Endothelial cell of umbilical vein (primary cell): ENCODE measurements around the gene PLA2G6. TPM values are rescaled to one million over a fixed set of nuclear protein-coding genes. Genes with fewer than 3 reads are reported as not detected.

Source experiments
- BruUV-seq: library from RNA; stranded (reverse); fragments of 400-500 nt; replicated peaks from 2 replicates; lab custom pipeline; 2021; lab: Mats Ljungman, UMichigan
- CTCF ChIA-PET: fragments of 300-600, 350-600 bp; sonication (Branson Sonifier 250); formaldehyde crosslinking; loops from one replicate; lab custom pipeline; 2021; ENCODE audit warnings: antibody characterized with exemption, inconsistent platforms; lab: Charles Lee
- POLR2A ChIA-PET: fragments of 300-600, 350-600 bp; sonication (Branson Sonifier 250); formaldehyde crosslinking; loops from one replicate; lab custom pipeline; 2021; ENCODE audit warnings: antibody characterized with exemption, inconsistent platforms; lab: Charles Lee
- DNase-seq: peaks from one replicate; pipeline ENCODE4 v3.0.0-alpha.2; 2011; ENCODE audit warnings: low read depth, low spot score
- FAIRE-seq: peaks from 2 replicates; lab custom pipeline; 2011; peaks lifted over from hg19 to GRCh38; lab: Jason Lieb, UNC
- H2AFZ ChIP-seq: 2 replicates; pipeline ENCODE4 v1.6.0; 2012; ENCODE audit warnings: low read depth, low read length, control low read depth, inconsistent platforms
- H3K27ac ChIP-seq: 2 replicates; pipeline ENCODE4 v1.5.1; 2011; ENCODE audit warnings: low read depth, mild to moderate bottlenecking, control low read depth, low read length, moderate library complexity; ENCODE audit not compliant: insufficient read depth
- H3K27me3 ChIP-seq, 2 experiments: 2 replicates each; pipeline versions ENCODE4 v1.6.0 to v1.6.1; 2011; ENCODE audit warnings: low read length in 2 of 2, mixed read lengths in 1 of 2; ENCODE audit not compliant: control insufficient read depth in 2 of 2, insufficient read depth in 2 of 2
- H3K36me3 ChIP-seq, 2 experiments: 2 replicates in 1 of 2; 3 replicates in 1 of 2; pipeline ENCODE4 v1.5.1; 2011; ENCODE audit warnings: low read length in 2 of 2, mild to moderate bottlenecking in 1 of 2, moderate library complexity in 1 of 2; ENCODE audit not compliant: control insufficient read depth in 2 of 2, insufficient read depth in 2 of 2; ENCODE audit errors: extremely low read depth in 1 of 2
- H3K4me1 ChIP-seq: 3 replicates; pipeline ENCODE4 v1.5.1; 2011; ENCODE audit warnings: mild to moderate bottlenecking, low read length; ENCODE audit not compliant: control insufficient read depth, insufficient read depth; ENCODE audit errors: extremely low read depth
- H3K4me2 ChIP-seq: 2 replicates; pipeline ENCODE4 v1.6.1; 2011; ENCODE audit warnings: low read length, control low read depth, mixed read lengths; ENCODE audit not compliant: insufficient read depth
- H3K4me3 ChIP-seq, 3 experiments: fragments of 200-600 bp in 1 of 3; sonication (generic), shearing (Covaris generic) in 1 of 3; replicated peaks in 1 of 3; 2 replicates each; pipeline ENCODE4 v1.5.1; 2011 to 2016; ENCODE audit warnings: control low read depth in 3 of 3, low read length in 3 of 3, mild to moderate bottlenecking in 2 of 3, inconsistent platforms in 1 of 3, low read depth in 1 of 3, moderate library complexity in 1 of 3; ENCODE audit not compliant: insufficient read depth in 1 of 3
- H3K79me2 ChIP-seq: 2 replicates; pipeline ENCODE4 v1.6.0; 2012; ENCODE audit warnings: low read length, inconsistent platforms; ENCODE audit not compliant: control insufficient read depth, insufficient read depth
- H3K9ac ChIP-seq: replicated peaks from 2 replicates; pipeline ENCODE3; 2011; ENCODE audit warnings: low read length, control low read depth; ENCODE audit not compliant: insufficient read depth; ENCODE audit errors: extremely low read depth
- H3K9me1 ChIP-seq: replicated peaks from 3 replicates; pipeline ENCODE4 v1.6.0; 2011; ENCODE audit warnings: mild to moderate bottlenecking, low read length; ENCODE audit not compliant: control insufficient read depth, insufficient read depth; ENCODE audit errors: extremely low read depth
- H3K9me3 ChIP-seq: replicated peaks from 2 replicates; pipeline ENCODE4 v1.5.1; 2012; ENCODE audit warnings: low read length, inconsistent platforms; ENCODE audit not compliant: control insufficient read depth, insufficient read depth
- H4K20me1 ChIP-seq: replicated peaks from 2 replicates; pipeline ENCODE3; 2011; ENCODE audit warnings: mild to moderate bottlenecking, low read length; ENCODE audit not compliant: control insufficient read depth, insufficient read depth; ENCODE audit errors: extremely low read depth
- EZH2 ChIP-seq: IDR thresholded peaks from 2 replicates; pipeline ENCODE4 v1.6.1; 2012; ENCODE audit warnings: borderline replicate concordance, low read depth, mild to moderate bottlenecking, moderate library complexity, low read length, inconsistent platforms; ENCODE audit not compliant: severe bottlenecking
- FOS ChIP-seq: IDR thresholded peaks from 2 replicates; pipeline ENCODE4 v1.6.1; 2011; ENCODE audit warnings: mild to moderate bottlenecking, low read length, moderate library complexity, borderline replicate concordance; ENCODE audit not compliant: insufficient read depth
- GATA2 ChIP-seq: IDR thresholded peaks from 2 replicates; pipeline ENCODE4 v1.7.0; 2011; ENCODE audit warnings: low read depth, mild to moderate bottlenecking, moderate library complexity, mixed read lengths, low read length; ENCODE audit not compliant: insufficient read length, insufficient read depth
- JUN ChIP-seq: IDR thresholded peaks from 2 replicates; pipeline ENCODE4 v1.6.1; 2011; ENCODE audit warnings: borderline replicate concordance, low read depth; ENCODE audit not compliant: insufficient read length, insufficient read depth
- MYC ChIP-seq: IDR thresholded peaks from one replicate; pipeline ENCODE4 v1.6.1; 2011; ENCODE audit warnings: mild to moderate bottlenecking, low read depth, low read length
- dilution Hi-C: fragments of 300-500 bp; cut with MboI; formaldehyde crosslinking; loops from one replicate; pipeline ENCODE4 v1.15.0; 2019; ENCODE audit warnings: low sequenced_read_pairs; ENCODE audit not compliant: extremely low pct_ligation_motif_present
- intact Hi-C: fragments of 100-400 bp; cut with micrococcal nuclease; formaldehyde crosslinking; loops from one replicate; pipeline ENCODE4 v1.10.0; 2022
- polyA plus RNA-seq, 4 experiments: library from polyadenylated mRNA; depleted of rRNA in 3 of 4; stranded (reverse) in 3 of 4; unstranded in 1 of 4; fragments of >200 nt; gene quantifications; 2 replicates each; pipeline versions ENCODE4 v1.2.1 to v1.2.3, GENCODE V29; 2011 to 2012; ENCODE audit warnings: missing spikeins in 1 of 4
- total RNA-seq: library from RNA; stranded (reverse); gene quantifications from 2 replicates; pipeline ENCODE4 v1.2.3, GENCODE V29; 2021
- TF ChIP-seq, protein P1 (sequence below), 2 donors: IDR thresholded peaks; 1 replicate in 1 of 2; 2 replicates in 1 of 2; pipeline ENCODE4 v1.5.1; 2011; ENCODE audit warnings: low read length in 2 of 2, mild to moderate bottlenecking in 2 of 2, moderate library complexity in 2 of 2, control low read depth in 1 of 2, inconsistent platforms in 1 of 2, low read depth in 1 of 2; ENCODE audit not compliant: insufficient read depth in 1 of 2; ENCODE audit errors: extremely low read depth in 1 of 2
- TF ChIP-seq, protein P2 (sequence below): IDR thresholded peaks from 2 replicates; pipeline ENCODE4 v1.6.1; 2011; ENCODE audit not compliant: insufficient read depth, insufficient read length

The PLA2G6 gene
- total and polyA plus RNA-seq, 2 donors (not counting 3 experiments of a cell fraction or from before 2014, with no cell fraction given): 6.6 to 10.3 TPM

DNA sequence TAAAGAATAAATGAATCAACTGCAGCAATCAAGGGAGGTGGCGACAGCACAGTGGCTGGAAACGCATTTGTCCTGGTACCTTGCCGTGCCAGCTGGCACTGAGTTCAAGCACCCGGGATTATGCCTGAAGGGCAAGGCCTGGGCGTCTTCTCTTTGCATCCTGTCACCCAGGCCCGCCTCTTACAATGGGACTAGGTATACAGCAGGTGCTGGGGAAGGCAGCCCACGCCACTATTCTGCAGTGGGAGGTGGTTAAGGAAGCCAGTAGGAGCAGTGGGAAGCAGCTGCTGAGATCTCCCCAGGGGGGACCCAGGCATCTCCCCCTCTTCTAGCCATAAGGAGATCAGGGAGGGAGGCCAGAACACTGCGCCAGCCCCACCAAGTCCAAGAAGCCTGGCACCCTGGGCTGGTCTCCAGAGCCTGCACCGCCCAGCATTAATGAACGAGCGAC is 55.9 kb downstream of the PLA2G6 start:
- DNase-seq (no peak), FAIRE-seq (no peak)
- Histone ChIP-seq H3K79me2 (no peaks in the 10 kb centered on the region), H3K27ac (no peak overlapping the region), H3K9ac (no peak overlapping the region), H3K36me3 (no peaks in the 10 kb centered on the region), H3K9me1 (no peaks in the 10 kb centered on the region), H3K4me2 (no peak overlapping the region), H3K9me3 (no peaks in the 10 kb centered on the region), H2AFZ (no peak overlapping the region), H3K27me3 (no peaks in the 10 kb centered on the region), H3K4me3 (no peak overlapping the region), H4K20me1 (no peaks in the 10 kb centered on the region), H3K4me1 (no peaks in the 10 kb centered on the region)
- CTCF ChIA-PET: no interaction called here
- dilution Hi-C loops (no loop called here), intact Hi-C loops (no loop called here)
- BruUV-seq: no TSS peak
- POLR2A ChIA-PET: no interaction called here
- TF ChIP-seq, protein P1, sequence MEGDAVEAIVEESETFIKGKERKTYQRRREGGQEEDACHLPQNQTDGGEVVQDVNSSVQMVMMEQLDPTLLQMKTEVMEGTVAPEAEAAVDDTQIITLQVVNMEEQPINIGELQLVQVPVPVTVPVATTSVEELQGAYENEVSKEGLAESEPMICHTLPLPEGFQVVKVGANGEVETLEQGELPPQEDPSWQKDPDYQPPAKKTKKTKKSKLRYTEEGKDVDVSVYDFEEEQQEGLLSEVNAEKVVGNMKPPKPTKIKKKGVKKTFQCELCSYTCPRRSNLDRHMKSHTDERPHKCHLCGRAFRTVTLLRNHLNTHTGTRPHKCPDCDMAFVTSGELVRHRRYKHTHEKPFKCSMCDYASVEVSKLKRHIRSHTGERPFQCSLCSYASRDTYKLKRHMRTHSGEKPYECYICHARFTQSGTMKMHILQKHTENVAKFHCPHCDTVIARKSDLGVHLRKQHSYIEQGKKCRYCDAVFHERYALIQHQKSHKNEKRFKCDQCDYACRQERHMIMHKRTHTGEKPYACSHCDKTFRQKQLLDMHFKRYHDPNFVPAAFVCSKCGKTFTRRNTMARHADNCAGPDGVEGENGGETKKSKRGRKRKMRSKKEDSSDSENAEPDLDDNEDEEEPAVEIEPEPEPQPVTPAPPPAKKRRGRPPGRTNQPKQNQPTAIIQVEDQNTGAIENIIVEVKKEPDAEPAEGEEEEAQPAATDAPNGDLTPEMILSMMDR (IDR thresholded peaks at IDR 0.05; ENCODE audit: extremely low read depth in 1 of 2, insufficient read depth in 1 of 2, low read depth in 1 of 2, low read length in 2 of 2): no peak
- TF ChIP-seq, protein P2, sequence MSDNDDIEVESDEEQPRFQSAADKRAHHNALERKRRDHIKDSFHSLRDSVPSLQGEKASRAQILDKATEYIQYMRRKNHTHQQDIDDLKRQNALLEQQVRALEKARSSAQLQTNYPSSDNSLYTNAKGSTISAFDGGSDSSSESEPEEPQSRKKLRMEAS: no peak
- TF ChIP-seq MYC: no peak
- no peak for TF ChIP-seq FOS
- no peak for TF ChIP-seq JUN
- TF ChIP-seq EZH2: no peak
- no peak for TF ChIP-seq GATA2
